Karpas-422 (cell line): ENCODE data around the gene C11orf97. TPM values are rescaled to one million over a fixed set of nuclear protein-coding genes. Genes with fewer than 3 reads are reported as not detected.

Experiments
- DNase-seq: peaks from one replicate; pipeline ENCODE4 v3.0.0-alpha.2; 2015
- H2AFZ ChIP-seq: fragments of 200-600 bp; sonication (generic); 2 replicates; pipeline ENCODE4 v1.6.1; 2014; ENCODE audit warnings: antibody characterized with exemption, low read length, mixed read lengths
- H3K27ac ChIP-seq: fragments of 200-600 bp; sonication (generic); 2 replicates; pipeline ENCODE4 v1.5.1; 2014; ENCODE audit warnings: mild to moderate bottlenecking, low read length, moderate library complexity
- H3K27me3 ChIP-seq: fragments of 200-600 bp; sonication (generic); 2 replicates; pipeline ENCODE4 v1.6.1; 2014; ENCODE audit warnings: low read length, mixed read lengths
- H3K36me3 ChIP-seq: fragments of 200-600 bp; sonication (generic); 2 replicates; pipeline ENCODE4 v1.6.1; 2014; ENCODE audit warnings: low read length, mixed read lengths; ENCODE audit not compliant: insufficient read depth
- H3K4me1 ChIP-seq: fragments of 200-600 bp; sonication (generic); 2 replicates; pipeline ENCODE4 v1.6.1; 2014; ENCODE audit warnings: mild to moderate bottlenecking, low read length, mixed read lengths
- H3K4me2 ChIP-seq: fragments of 200-600 bp; sonication (generic); 2 replicates; pipeline ENCODE4 v1.6.1; 2014; ENCODE audit warnings: low read length, low read depth, mild to moderate bottlenecking; ENCODE audit not compliant: poor library complexity, severe bottlenecking
- H3K4me3 ChIP-seq: fragments of 200-600 bp; sonication (generic); 2 replicates; pipeline ENCODE4 v1.5.1; 2014; ENCODE audit warnings: mild to moderate bottlenecking, antibody characterized with exemption, low read length, mixed read lengths
- H3K79me2 ChIP-seq: fragments of 200-600 bp; sonication (generic); 2 replicates; pipeline ENCODE4 v1.6.1; 2014; ENCODE audit warnings: mild to moderate bottlenecking, low read length, mixed read lengths
- H3K9ac ChIP-seq: fragments of 200-600 bp; sonication (generic); 2 replicates; pipeline ENCODE4 v1.6.0; 2014; ENCODE audit warnings: low read length
- H3K9me2 ChIP-seq: fragments of 200-600 bp; sonication (generic), shearing (Covaris generic); replicated peaks from 2 replicates; pipeline ENCODE4 v1.6.0; 2014; ENCODE audit warnings: mild to moderate bottlenecking, low read length, moderate library complexity; ENCODE audit not compliant: insufficient read depth
- H3K9me3 ChIP-seq: fragments of 300-700, 200-600 bp; sonication (generic); 2 replicates; pipeline ENCODE4 v1.6.1; 2014; ENCODE audit warnings: low read length, mixed read lengths
- H4K20me1 ChIP-seq: fragments of 200-600 bp; sonication (generic); 2 replicates; pipeline ENCODE4 v1.6.1; 2014; ENCODE audit warnings: mild to moderate bottlenecking, antibody characterized with exemption, low read length, low read depth; ENCODE audit not compliant: insufficient read depth
- total RNA-seq: library from RNA; depleted of rRNA; stranded (reverse); fragments of >200 nt; shearing (Covaris generic); gene quantifications from 2 replicates; pipeline ENCODE4 v1.2.3, GENCODE V29; 2014; ENCODE audit warnings: low replicate concordance

C11orf97 gene
- total RNA-seq, 1 experiment from 2014 or later: not detected

DNA sequence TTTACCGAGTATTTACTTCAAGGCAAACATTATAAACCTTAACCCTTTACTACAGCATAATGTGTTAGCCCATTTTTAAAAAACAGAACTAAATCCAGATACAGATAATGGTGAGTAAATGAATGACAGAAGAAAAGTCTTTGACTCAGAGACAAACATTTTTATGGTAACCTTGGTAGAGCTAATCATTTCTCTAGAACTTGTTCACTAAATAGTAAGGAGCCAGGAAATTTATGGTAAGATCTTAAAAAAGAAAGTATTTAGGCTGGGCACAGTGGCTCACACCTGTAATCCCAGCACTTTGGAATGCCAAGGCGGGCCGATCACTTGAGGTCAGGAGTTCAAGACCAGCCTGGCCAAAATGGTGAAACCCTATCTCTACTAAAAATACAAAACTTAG, 19.9 kb downstream of the C11orf97 start:
- no peak overlapping the region for H3K4me3 ChIP-seq
- H3K36me3 ChIP-seq: no peaks in the 10 kb centered on the region
- H3K79me2 ChIP-seq: no peaks in the 10 kb centered on the region
- H3K27me3 ChIP-seq: no peaks in the 10 kb centered on the region
- no peaks in the 10 kb centered on the region for H3K9me3 ChIP-seq
- no peaks in the 10 kb centered on the region for H3K4me1 ChIP-seq
- no peak for DNase-seq
- H4K20me1 ChIP-seq: no peaks in the 10 kb centered on the region
- H3K9me2 ChIP-seq: no peaks in the 10 kb centered on the region
- no peak overlapping the region for H3K27ac ChIP-seq
- no peak overlapping the region for H3K4me2 ChIP-seq
- H3K9ac ChIP-seq: no peak overlapping the region
- no peak overlapping the region for H2AFZ ChIP-seq

DNA sequence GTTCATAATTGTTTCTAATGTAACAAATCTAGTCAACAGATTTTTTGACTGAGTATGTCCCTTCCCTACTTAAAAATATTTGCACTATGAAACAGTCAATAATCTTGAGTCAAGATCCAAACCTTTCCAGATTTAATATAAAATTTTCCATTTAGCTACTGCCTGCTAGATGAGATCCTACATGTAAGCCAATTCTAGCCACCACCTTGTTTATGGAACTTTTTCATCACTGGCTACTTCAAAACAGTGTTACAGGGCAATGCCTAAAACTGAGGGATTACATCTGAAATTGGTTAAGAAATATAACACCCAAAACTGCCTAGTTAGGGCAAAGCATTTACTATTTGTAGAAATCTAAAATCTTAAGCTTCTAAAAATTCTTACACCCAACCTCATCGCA, 20.9 kb downstream of the C11orf97 start:
- H3K27me3 ChIP-seq: no peaks in the 10 kb centered on the region

DNA sequence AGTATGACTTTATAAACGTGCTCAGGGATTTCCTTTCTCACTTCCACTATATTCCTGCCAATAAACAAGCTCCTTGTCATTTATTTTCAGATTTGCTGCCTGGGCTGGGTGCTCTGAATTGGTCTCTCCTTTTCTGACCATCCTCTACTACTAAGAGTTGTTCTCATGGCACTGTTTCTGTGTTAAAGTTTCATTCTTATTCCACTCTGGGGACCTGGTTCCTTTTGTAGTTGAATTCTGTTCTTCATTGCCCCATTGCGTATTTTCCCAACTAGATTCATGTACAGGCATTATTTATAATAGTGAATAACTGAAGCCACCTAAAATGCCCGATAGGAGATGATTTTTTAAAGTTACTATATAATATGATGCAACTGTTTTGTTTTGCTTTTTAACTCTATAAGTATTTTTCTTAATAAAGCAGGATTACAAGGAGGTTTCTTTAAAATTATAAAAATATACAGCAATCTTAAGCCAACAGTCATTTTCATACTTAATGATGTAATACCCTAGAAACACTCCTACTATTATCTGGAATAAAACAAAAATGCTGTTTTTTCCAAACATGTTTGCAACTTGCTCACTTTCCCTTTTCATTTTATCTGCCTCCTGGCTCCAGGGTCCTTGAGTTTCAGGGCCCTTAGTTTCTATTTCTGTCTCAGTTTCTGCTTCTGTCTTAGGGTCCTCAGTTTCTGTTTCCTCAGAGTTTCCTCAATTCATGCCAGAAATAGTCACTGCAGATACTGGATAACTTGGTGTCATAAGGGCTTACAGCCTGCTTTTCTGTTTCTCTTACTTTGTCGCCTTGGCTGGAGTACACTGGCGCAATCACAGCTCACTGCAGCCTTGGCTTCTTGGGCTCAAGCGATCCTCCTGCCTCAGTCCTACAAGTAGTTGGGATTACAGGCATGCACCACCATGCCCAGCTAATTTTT, 21.7 kb downstream of the C11orf97 start:
- Histone ChIP-seq H3K4me3 (no peak overlapping the region), H4K20me1 (no peaks in the 10 kb centered on the region), H3K4me2 (no peak overlapping the region), H2AFZ (no peak overlapping the region), H3K36me3 (no peaks in the 10 kb centered on the region), H3K79me2 (no peaks in the 10 kb centered on the region), H3K27ac (no peak overlapping the region), H3K9me3 (no peaks in the 10 kb centered on the region), H3K4me1 (no peaks in the 10 kb centered on the region), H3K9me2 (no peaks in the 10 kb centered on the region), H3K27me3 (no peaks in the 10 kb centered on the region), H3K9ac (no peak overlapping the region)
- no peak for DNase-seq

More for the DNA sequence above, 20.9 kb downstream of the C11orf97 start:
- Histone ChIP-seq H3K36me3 (no peaks in the 10 kb centered on the region), H3K4me1 (no peaks in the 10 kb centered on the region), H3K4me2 (no peak overlapping the region), H2AFZ (no peak overlapping the region), H3K27ac (no peak overlapping the region), H3K9ac (no peak overlapping the region), H3K79me2 (no peaks in the 10 kb centered on the region), H3K4me3 (no peak overlapping the region), H4K20me1 (no peaks in the 10 kb centered on the region), H3K9me2 (no peaks in the 10 kb centered on the region), H3K9me3 (no peaks in the 10 kb centered on the region)
- DNase-seq: no peak

DNA sequence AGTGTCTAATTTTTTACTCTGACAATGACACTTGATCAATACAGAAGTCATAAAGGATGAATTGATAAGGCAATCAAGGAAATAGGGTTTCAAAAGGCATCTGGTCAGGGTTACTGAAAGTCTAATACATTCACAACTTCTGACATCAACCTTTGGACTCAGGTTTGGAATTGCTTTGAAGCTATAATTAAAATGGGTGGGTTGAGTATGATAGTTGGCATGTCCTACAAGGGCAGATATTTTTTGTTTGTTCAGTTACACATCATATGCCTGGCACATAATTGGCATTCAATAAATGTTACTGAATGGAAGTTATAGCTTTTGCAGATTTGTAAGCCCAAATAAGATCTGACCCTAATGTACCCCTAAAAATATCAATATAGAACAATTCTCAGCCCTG, 24.1 kb downstream of the C11orf97 start:
- Histone ChIP-seq H3K4me2 (no peak overlapping the region), H3K27ac (no peak overlapping the region), H3K9ac (no peak overlapping the region), H3K4me1 (no peaks in the 10 kb centered on the region), H3K79me2 (no peaks in the 10 kb centered on the region), H2AFZ (no peak overlapping the region), H3K36me3 (no peaks in the 10 kb centered on the region), H3K9me2 (no peaks in the 10 kb centered on the region), H4K20me1 (no peaks in the 10 kb centered on the region), H3K27me3 (no peaks in the 10 kb centered on the region), H3K4me3 (no peak overlapping the region), H3K9me3 (no peaks in the 10 kb centered on the region)
- no peak for DNase-seq

DNA sequence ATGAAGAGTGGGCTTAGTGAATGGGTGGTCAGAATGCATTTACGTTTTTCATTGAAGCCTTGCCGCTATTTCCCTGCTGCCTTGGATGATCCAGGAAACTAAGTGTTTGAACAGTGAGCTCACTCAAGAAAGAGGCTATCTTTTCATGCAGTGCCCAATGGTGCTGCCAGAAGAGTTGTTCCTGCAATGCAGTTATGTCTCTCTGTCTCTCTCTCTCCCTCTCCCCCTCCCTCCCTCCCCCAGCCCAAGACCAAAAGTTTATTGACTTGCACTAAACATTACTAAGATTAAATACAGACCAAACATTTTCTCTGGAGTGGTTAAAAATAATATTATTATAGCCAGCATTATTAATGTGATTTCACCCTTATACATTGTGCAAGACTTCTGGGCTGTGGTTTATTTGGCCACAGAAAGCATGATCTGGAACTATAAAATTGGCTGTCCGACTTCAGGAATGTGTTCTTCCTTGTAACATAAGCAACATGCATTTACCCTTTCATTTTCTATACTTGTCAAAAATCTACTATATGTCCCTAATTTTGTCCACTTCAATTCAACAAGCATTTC, 24.9 kb downstream of the C11orf97 start:
- Histone ChIP-seq H3K4me1 (no peaks in the 10 kb centered on the region), H3K4me2 (no peak overlapping the region), H3K79me2 (no peaks in the 10 kb centered on the region), H3K9ac (no peak overlapping the region), H3K36me3 (no peaks in the 10 kb centered on the region), H3K9me2 (no peaks in the 10 kb centered on the region), H2AFZ (no peak overlapping the region), H3K4me3 (no peak overlapping the region), H3K9me3 (no peaks in the 10 kb centered on the region), H4K20me1 (no peaks in the 10 kb centered on the region), H3K27ac (no peak overlapping the region), H3K27me3 (no peaks in the 10 kb centered on the region)
- DNase-seq: no peak

DNA sequence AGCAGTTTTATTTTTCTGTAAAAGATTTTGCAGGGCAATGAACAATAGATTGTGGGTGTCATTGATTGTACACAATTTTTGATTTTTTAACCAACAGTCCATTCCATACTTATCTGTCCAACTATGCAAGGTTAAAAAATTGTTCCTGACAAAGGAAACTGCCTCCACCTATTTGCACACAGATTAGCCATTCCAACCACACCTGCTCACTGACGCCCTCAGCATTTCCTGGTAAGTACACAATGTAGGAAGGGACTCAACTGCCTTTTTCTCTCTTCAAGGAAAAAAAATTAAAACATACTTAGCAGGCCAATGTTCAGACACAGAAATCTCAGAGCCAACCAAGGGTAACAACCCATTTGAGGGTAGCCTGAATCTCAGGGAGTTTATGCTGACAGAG, 27.2 kb downstream of the C11orf97 start:
- no peak for DNase-seq
- no peak overlapping the region for H3K27ac ChIP-seq
- H3K4me2 ChIP-seq: no peak overlapping the region
- H3K36me3 ChIP-seq: no peaks in the 10 kb centered on the region
- no peaks in the 10 kb centered on the region for H3K79me2 ChIP-seq
- no peaks in the 10 kb centered on the region for H3K27me3 ChIP-seq
- no peaks in the 10 kb centered on the region for H3K9me3 ChIP-seq
- H3K4me1 ChIP-seq: peaks cover 10% of the 10 kb centered on the region
- H4K20me1 ChIP-seq: no peaks in the 10 kb centered on the region
- no peak overlapping the region for H3K4me3 ChIP-seq
- H3K9me2 ChIP-seq: no peaks in the 10 kb centered on the region
- no peak overlapping the region for H2AFZ ChIP-seq
- H3K9ac ChIP-seq: no peak overlapping the region

DNA sequence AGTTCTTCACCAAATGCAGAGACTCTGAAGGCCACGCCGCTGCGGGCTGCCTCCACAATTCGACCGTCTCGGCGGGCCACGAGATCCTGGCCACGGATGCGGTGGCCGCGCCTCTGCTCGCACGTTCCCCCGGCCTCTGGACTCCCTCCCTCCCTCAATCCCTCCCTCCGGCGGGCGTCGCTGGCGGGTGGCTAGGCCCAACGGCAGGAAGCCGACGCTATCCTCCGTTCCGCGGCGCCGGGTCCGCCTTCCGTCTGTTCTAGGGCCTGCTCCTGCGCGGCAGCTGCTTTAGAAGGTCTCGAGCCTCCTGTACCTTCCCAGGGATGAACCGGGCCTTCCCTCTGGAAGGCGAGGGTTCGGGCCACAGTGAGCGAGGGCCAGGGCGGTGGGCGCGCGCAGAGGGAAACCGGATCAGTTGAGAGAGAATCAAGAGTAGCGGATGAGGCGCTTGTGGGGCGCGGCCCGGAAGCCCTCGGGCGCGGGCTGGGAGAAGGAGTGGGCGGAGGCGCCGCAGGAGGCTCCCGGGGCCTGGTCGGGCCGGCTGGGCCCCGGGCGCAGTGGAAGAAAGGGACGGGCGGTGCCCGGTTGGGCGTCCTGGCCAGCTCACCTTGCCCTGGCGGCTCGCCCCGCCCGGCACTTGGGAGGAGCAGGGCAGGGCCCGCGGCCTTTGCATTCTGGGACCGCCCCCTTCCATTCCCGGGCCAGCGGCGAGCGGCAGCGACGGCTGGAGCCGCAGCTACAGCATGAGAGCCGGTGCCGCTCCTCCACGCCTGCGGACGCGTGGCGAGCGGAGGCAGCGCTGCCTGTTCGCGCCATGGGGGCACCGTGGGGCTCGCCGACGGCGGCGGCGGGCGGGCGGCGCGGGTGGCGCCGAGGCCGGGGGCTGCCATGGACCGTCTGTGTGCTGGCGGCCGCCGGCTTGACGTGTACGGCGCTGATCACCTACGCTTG, 31.7 kb downstream of the C11orf97 start, which contains the start of gene FUT4:
Gene FUT4, plus strand, starts transcription at position 227 of the 951 bp plus-strand sequence. Its CDS starts 213 bp downstream, at position 440.
- Histone ChIP-seq H3K79me2 (no peaks in the 10 kb centered on the region), H3K27ac (no peak within 1 kb of the TSS), H3K4me3 (peak within 1 kb of the TSS; percentile 66), H3K4me1 (peaks cover 10% of the 10 kb centered on the region), H4K20me1 (no peaks in the 10 kb centered on the region), H3K27me3 (no peaks in the 10 kb centered on the region), H2AFZ (peak within 1 kb of the TSS; percentile 97), H3K9me3 (no peaks in the 10 kb centered on the region), H3K4me2 (peak within 1 kb of the TSS; percentile 75), H3K36me3 (no peaks in the 10 kb centered on the region), H3K9ac (peak within 1 kb of the TSS; percentile 72), H3K9me2 (no peaks in the 10 kb centered on the region)
- peak; percentile 84 for DNase-seq
